ENCODE results near the gene SELPLG.

Gene SELPLG

DNA sequence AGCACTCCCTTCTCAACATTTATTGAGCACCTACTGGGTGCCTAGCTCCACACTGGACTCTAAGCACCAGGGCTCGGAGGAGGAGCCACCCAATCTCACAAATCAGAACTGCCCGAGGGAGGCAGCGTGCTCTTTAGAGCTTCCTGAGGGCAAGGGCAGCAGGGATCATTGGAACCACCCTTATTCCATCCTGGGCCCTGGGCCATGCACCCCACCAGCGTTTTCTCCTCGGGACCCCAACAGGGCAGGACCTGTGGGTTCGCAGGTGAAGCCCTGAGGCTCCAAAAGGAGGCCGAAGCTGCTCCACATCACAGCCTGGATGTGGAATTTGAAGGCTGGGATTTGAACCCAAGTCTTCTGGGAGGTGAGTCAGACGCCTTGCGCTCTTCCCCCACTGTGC, 51.2 kb downstream of the SELPLG start:
- DNase-seq (ENCODE audit: extremely low spot score) = no peak
- CTCF ChIA-PET = no interaction called here
- POLR2A ChIA-PET = no interaction called here
- TF ChIP-seq FOXM1 (IDR thresholded peaks at IDR 0.05; ENCODE audit: borderline replicate concordance) (no peak), SUZ12 (IDR thresholded peaks at IDR 0.05) (no peak), HDGF (IDR thresholded peaks at IDR 0.05; ENCODE audit: borderline replicate concordance) (no peak), FOXK2 (IDR thresholded peaks at IDR 0.05) (no peak)

- CTCF ChIA-PET = no interaction called here
- POLR2A ChIA-PET = no interaction called here
- TF ChIP-seq LEF1 (IDR thresholded peaks at IDR 0.05; ENCODE audit: borderline replicate concordance) = no peak
- no peak for TF ChIP-seq NFRKB (IDR thresholded peaks at IDR 0.05)
- TF ChIP-seq HDGF (IDR thresholded peaks at IDR 0.05; ENCODE audit: borderline replicate concordance) = no peak
- TF ChIP-seq, protein P1, sequence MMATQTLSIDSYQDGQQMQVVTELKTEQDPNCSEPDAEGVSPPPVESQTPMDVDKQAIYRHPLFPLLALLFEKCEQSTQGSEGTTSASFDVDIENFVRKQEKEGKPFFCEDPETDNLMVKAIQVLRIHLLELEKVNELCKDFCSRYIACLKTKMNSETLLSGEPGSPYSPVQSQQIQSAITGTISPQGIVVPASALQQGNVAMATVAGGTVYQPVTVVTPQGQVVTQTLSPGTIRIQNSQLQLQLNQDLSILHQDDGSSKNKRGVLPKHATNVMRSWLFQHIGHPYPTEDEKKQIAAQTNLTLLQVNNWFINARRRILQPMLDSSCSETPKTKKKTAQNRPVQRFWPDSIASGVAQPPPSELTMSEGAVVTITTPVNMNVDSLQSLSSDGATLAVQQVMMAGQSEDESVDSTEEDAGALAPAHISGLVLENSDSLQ (IDR thresholded peaks at IDR 0.05) = no peak
- no peak for TF ChIP-seq L3MBTL2 (conservative IDR thresholded peaks at IDR 0.05)
- TF ChIP-seq SP1 (IDR thresholded peaks at IDR 0.05) = no peak
- no peak for TF ChIP-seq ZNF384 (IDR thresholded peaks at IDR 0.05)
- no peak for TF ChIP-seq ELF4 (IDR thresholded peaks at IDR 0.05)
- no peak for TF ChIP-seq ARNT (IDR thresholded peaks at IDR 0.05)
- no peak for TF ChIP-seq FOXK2 (IDR thresholded peaks at IDR 0.05)
- TF ChIP-seq TARDBP (IDR thresholded peaks at IDR 0.05) = no peak
- no peak for TF ChIP-seq BHLHE40 (IDR thresholded peaks at IDR 0.05; ENCODE audit: borderline replicate concordance)
- TF ChIP-seq FOXA1 (IDR thresholded peaks at IDR 0.05) = no peak
- no peak for TF ChIP-seq CTBP1 (IDR thresholded peaks at IDR 0.05; ENCODE audit: borderline replicate concordance)
- no peak for TF ChIP-seq SUZ12 (IDR thresholded peaks at IDR 0.05)
- no peak for TF ChIP-seq FOXM1 (IDR thresholded peaks at IDR 0.05; ENCODE audit: borderline replicate concordance)
- no peak for DNase-seq (ENCODE audit: extremely low spot score)
Observed at GRCh38 chr12:108581311-108582227, 52.1 kb downstream of the SELPLG start.

DNA sequence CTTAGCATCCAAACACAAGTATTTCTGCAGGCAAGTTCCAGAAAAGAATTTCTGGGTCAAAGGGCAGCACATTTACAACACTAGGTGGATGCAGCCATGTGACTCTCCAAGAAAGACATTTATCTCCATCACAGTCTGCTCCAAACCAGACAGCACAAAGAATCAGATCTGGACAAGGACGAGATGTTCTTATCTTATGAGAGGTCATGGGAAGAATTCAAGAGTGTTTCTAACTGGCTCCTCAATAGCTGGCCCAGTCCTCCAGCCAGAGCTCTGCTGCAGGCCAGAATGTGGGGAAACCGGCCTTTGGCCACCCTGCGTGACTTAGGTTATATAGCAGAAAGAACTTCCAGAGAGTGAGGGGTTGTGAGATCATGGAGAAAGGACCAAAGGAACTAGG, 53.2 kb downstream of the SELPLG start:
- TF ChIP-seq LEF1 (IDR thresholded peaks at IDR 0.05; ENCODE audit: borderline replicate concordance) (no peak), ELF4 (IDR thresholded peaks at IDR 0.05) (no peak), L3MBTL2 (conservative IDR thresholded peaks at IDR 0.05) (no peak), SUZ12 (IDR thresholded peaks at IDR 0.05) (no peak), NFRKB (IDR thresholded peaks at IDR 0.05) (no peak), HDGF (IDR thresholded peaks at IDR 0.05; ENCODE audit: borderline replicate concordance) (no peak), ARNT (IDR thresholded peaks at IDR 0.05) (no peak), BHLHE40 (IDR thresholded peaks at IDR 0.05; ENCODE audit: borderline replicate concordance) (no peak)
- TF ChIP-seq, protein P1 (IDR thresholded peaks at IDR 0.05) = no peak
- DNase-seq (ENCODE audit: extremely low spot score) = no peak
- CTCF ChIA-PET = no interaction called here
- POLR2A ChIA-PET = no interaction called here

DNA sequence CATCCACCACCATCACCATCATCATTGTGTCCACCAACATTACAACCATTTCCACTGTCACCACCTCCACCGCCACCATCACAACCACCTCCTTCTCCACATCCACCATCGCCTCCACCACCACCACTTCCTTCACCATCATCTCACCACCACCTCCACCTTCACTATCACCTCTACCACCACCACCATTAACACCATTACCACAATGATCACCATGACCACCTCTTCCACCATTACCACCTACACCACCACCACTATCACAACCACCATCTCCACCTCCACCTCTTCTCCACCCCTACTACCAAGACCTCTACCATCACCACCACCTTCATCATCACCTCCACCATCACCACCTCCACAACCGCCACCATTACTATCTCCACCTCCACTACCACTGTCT, 54.9 kb downstream of the SELPLG start:
- POLR2A ChIA-PET = no interaction called here
- no peak for DNase-seq (ENCODE audit: extremely low spot score)
- CTCF ChIA-PET = no interaction called here
- TF ChIP-seq, protein P1 (IDR thresholded peaks at IDR 0.05) = no peak
- TF ChIP-seq ARNT (IDR thresholded peaks at IDR 0.05) = no peak
- no peak for TF ChIP-seq ELF4 (IDR thresholded peaks at IDR 0.05)
- no peak for TF ChIP-seq SUZ12 (IDR thresholded peaks at IDR 0.05)
- TF ChIP-seq ZNF384 (IDR thresholded peaks at IDR 0.05) = no peak
- TF ChIP-seq FOXK2 (IDR thresholded peaks at IDR 0.05) = no peak
- no peak for TF ChIP-seq L3MBTL2 (conservative IDR thresholded peaks at IDR 0.05)
- no peak for TF ChIP-seq FOXM1 (IDR thresholded peaks at IDR 0.05; ENCODE audit: borderline replicate concordance)
- no peak for TF ChIP-seq LEF1 (IDR thresholded peaks at IDR 0.05; ENCODE audit: borderline replicate concordance)

GRCh38 chr12:108578264-108578663, 55.4 kb downstream of the SELPLG start:
- ChIA-PET CTCF (no interaction called here), POLR2A (no interaction called here)
- DNase-seq (ENCODE audit: extremely low spot score) = no peak
- TF ChIP-seq, protein P1 (IDR thresholded peaks at IDR 0.05) = no peak
- no peak for TF ChIP-seq SUZ12 (IDR thresholded peaks at IDR 0.05)
- no peak for TF ChIP-seq ARNT (IDR thresholded peaks at IDR 0.05)
- no peak for TF ChIP-seq FOXA1 (IDR thresholded peaks at IDR 0.05)
- TF ChIP-seq CTBP1 (IDR thresholded peaks at IDR 0.05; ENCODE audit: borderline replicate concordance) = no peak
- TF ChIP-seq L3MBTL2 (conservative IDR thresholded peaks at IDR 0.05) = no peak
- no peak for TF ChIP-seq LEF1 (IDR thresholded peaks at IDR 0.05; ENCODE audit: borderline replicate concordance)

GRCh38 chr12:108577458-108577857, 56.2 kb downstream of the SELPLG start:
- POLR2A ChIA-PET = no interaction called here
- TF ChIP-seq FOXA1 (IDR thresholded peaks at IDR 0.05) (no peak), SP1 (IDR thresholded peaks at IDR 0.05) (no peak), BHLHE40 (IDR thresholded peaks at IDR 0.05; ENCODE audit: borderline replicate concordance) (no peak), L3MBTL2 (conservative IDR thresholded peaks at IDR 0.05) (no peak), ZNF384 (IDR thresholded peaks at IDR 0.05) (no peak), FOXM1 (IDR thresholded peaks at IDR 0.05; ENCODE audit: borderline replicate concordance) (no peak), LEF1 (IDR thresholded peaks at IDR 0.05; ENCODE audit: borderline replicate concordance) (no peak), FOXK2 (IDR thresholded peaks at IDR 0.05) (no peak), SUZ12 (IDR thresholded peaks at IDR 0.05) (no peak), ELF4 (IDR thresholded peaks at IDR 0.05) (no peak), TARDBP (IDR thresholded peaks at IDR 0.05) (no peak)
- TF ChIP-seq, protein P1 (IDR thresholded peaks at IDR 0.05) = no peak
- DNase-seq (ENCODE audit: extremely low spot score) = no peak
- CTCF ChIA-PET = no interaction called here

Measured in HEK293T (cell line).